Thyroid gland (tissue), 4 donors: ENCODE results near the gene RSPO1.

ENCODE experiments used
- POLR2A ChIP-seq, 2 donors: fragments of 450-650 bp; IDR thresholded peaks; one replicate each; pipeline ENCODE4 v1.6.1; 2017; ENCODE audit warnings: antibody characterized with exemption in 2 of 2, mild to moderate bottlenecking in 2 of 2, moderate library complexity in 1 of 2
- TF ChIP-seq, protein P1 (sequence below), 6 experiments: fragments of 200-600 bp in 3 of 6; fragments of 450-650 bp in 3 of 6; sonication (generic) in 3 of 6; IDR thresholded peaks; one replicate each; pipeline ENCODE4 v1.5.1; 2016 to 2019; ENCODE audit warnings: antibody characterized with exemption in 6 of 6, mild to moderate bottlenecking in 2 of 6, inconsistent platforms in 1 of 6, moderate library complexity in 1 of 6

DNA sequence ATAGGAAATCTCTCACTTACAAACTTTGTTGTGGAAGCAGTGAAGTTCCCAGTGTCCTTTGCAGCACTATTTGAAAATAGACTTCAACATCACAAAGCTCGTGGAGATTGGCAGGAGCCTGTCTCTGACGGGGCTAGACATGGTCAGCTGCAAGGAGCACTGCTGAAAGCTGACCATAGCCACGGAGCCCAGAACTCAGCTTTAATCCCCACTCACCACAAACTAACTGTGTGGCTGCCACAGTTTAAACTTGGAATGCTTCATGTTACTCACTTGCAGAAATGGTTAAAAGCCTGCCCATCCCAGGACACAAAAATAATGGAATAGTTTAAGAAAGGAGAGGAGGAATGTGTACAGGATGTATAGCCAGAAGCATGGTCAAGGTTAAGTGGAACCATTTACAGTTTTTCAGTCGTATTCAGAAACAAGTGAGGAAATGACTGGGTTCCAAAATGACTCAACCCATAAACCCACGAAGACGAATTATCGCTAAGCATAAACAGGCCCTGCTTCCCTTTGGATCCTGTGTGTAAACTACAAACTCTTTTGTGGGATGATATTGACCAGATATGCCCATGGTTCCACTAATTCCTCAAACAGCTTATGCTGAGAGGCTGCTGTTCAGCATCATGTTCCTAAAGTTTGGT is 59.7 kb downstream of the RSPO1 start:
- TF ChIP-seq, protein P1, sequence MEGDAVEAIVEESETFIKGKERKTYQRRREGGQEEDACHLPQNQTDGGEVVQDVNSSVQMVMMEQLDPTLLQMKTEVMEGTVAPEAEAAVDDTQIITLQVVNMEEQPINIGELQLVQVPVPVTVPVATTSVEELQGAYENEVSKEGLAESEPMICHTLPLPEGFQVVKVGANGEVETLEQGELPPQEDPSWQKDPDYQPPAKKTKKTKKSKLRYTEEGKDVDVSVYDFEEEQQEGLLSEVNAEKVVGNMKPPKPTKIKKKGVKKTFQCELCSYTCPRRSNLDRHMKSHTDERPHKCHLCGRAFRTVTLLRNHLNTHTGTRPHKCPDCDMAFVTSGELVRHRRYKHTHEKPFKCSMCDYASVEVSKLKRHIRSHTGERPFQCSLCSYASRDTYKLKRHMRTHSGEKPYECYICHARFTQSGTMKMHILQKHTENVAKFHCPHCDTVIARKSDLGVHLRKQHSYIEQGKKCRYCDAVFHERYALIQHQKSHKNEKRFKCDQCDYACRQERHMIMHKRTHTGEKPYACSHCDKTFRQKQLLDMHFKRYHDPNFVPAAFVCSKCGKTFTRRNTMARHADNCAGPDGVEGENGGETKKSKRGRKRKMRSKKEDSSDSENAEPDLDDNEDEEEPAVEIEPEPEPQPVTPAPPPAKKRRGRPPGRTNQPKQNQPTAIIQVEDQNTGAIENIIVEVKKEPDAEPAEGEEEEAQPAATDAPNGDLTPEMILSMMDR (IDR thresholded peaks at IDR 0.05), result no peak
- no peak for TF ChIP-seq POLR2A (IDR thresholded peaks at IDR 0.05)
